ENCODE results near the gene ADIPOR2.
A peak's percentile ranks its signal among the peaks of the same experiment; 100 is the strongest.
"Not testable (repeated sequence)": the region's sequence is repeated elsewhere in the genome, so short reads cannot be mapped to it uniquely, and the experiment has no call there.

The ADIPOR2 gene

GRCh38 chr12:1732914-1733313 is 42.0 kb downstream of the ADIPOR2 start:
- no peak for DNase-seq (ENCODE audit: low spot score)

GRCh38 chr12:1733712-1734111 is 42.8 kb downstream of the ADIPOR2 start:
- not testable (repeated sequence) for DNase-seq (ENCODE audit: low spot score)

GRCh38 chr12:1737652-1738286 is 46.9 kb downstream of the ADIPOR2 start:
- DNase-seq (ENCODE audit: low spot score): no peak

DNA sequence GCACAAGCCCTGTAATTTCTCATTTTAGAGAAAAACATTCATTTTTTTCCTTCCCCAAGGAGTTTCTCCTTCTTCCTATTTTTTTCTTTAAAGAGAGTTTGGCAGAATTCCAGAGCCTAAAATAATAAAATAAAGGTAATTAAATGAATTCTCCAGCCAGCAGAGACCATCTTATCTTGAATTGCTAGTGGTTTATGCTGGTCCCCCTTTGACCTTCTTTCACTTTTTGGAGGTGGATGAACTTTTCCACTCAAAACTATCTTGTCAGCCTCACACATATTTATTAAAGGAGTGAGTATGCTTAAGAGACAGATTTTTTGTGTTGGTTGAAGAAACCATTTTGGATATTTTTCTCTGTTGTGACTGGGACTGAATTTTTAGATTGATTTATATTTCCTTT is 47.6 kb downstream of the ADIPOR2 start:
- no peak for DNase-seq (ENCODE audit: low spot score)

GRCh38 chr12:1739368-1739767 is 48.5 kb downstream of the ADIPOR2 start:
- no peak for DNase-seq (ENCODE audit: low spot score)

DNA sequence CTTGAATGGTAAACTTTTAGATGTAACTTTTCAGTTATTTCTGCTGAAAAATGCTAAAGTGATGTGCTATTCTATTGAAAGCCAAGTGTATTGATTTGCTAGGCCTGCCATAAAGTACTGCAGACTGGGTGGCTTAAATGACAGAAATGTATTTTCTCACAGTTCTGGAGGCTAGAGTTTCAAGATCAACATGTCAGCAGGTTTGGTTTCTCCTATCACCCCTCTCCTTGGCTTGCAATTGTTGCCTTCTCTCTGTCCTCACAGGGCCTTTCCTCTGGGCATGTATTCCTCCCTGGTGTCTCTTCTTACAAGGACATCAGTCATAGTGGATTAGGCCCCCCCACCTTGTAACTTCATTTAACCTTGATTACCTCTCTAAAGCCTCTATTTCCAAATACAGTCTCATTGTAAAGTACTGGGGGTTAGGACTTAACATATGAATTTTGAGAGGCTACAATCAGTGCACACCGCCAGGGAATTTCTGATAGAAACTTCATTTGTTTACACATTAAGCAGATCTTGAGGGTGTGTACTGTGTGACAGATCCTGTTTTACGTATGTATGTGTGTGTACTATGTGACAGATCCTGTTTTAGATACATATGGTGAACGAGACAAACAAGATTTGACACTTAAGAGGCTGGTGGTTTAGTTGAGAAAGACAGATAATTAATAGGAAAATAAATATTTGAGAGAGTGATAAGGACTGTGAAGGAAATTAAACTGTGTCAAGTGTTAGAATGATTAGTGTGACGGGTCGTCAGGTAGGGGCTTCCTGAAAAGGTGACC is 49.5 kb downstream of the ADIPOR2 start:
- DNase-seq (ENCODE audit: low spot score): peak; percentile 44

DNA sequence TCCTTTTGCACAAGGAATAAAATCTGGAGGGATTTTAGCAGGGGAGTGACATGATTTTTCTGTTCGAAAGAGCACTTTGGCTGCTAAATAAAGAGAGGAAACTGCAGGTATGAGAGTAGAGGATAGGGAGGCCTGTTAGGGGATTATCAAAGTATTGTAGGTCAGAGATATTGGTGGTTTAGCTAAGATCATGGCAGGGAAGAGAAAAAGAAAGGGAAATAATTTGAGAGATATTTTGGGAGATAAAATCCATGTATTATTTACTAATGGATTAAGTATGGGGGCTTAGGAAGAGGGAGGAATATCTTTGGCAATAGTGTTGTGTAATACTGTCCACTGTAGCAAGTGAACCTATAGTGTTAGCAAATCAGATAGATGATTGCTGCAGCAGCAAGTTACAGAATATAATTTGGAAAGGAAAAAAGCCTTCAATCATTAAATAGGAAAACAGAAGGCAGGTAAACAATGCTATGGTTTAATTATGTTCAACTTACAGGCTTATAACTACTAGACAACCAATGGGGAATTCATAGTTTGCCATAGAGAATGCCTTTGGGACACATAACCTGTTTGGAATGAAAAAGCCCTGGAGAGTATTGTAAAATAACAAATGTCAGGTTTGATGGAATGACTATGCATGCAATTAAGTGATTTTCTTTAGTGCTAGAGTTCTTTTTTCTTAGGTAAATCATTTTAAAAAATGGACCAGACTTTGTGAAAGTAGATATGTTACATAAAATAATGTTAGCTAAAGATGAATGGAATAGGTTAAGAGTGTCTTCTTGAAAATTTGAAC is 50.5 kb downstream of the ADIPOR2 start:
- peak; percentile 23 for DNase-seq (ENCODE audit: low spot score)

DNA sequence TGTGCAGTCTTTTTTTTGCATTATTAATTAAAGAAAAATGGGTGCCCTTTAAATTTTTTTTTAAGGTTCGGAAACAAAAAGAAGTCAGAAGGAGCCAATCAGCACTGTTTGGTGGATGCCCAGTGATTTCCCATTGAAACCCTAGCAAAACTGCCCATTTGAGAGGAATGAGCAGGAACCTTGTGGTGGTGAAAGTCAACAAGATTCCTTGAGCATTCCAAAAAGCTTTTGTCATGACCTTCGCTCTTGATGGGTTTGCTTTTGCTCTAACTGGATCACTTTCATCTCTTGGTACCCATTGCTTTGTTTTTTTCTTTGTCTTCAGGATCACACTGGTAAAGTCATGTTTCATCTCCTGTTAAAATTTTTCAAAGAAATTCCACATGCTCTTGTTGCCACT is 54.1 kb downstream of the ADIPOR2 start:
- DNase-seq (ENCODE audit: low spot score): no peak

DNA sequence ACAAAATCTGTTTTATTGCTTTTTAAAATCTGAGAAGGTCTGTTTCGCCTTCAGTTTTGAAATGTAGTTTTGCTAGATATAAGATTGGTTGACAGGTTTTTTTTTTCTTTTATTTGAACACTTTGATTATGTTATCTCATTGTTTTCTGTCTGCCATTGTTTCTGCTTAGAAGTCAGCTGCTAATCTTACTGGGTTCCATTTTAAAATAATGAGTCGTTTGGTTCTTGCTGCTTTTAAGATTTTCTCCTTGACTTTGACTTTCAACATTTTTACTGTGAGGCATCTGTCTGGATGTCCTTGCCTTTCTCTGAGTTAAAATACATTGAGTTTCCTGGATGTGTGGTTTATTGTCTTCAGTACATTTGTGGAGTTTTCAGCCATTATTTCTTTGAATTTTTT is 56.7 kb downstream of the ADIPOR2 start:
- DNase-seq (ENCODE audit: low spot score): no peak

DNA sequence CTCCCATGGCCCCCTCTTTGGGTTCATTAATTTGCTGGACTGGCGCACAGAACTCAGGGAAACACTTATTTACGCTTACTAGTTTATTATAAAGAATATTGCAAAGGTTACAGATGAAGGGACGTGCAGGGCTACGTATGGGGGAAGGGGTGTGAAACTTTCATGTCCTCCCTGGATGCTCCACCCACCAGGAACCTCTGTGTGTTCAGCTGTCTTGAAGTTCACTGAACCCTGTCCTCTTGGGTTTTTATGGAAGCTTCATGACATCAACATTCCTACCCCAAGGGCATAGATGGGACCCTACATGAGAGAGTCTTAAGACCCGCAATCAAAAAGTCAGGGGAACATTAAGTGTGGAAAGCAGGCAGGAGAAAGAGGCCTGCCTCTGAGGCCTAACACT is 58.1 kb downstream of the ADIPOR2 start:
- no peak for DNase-seq (ENCODE audit: low spot score)

DNA sequence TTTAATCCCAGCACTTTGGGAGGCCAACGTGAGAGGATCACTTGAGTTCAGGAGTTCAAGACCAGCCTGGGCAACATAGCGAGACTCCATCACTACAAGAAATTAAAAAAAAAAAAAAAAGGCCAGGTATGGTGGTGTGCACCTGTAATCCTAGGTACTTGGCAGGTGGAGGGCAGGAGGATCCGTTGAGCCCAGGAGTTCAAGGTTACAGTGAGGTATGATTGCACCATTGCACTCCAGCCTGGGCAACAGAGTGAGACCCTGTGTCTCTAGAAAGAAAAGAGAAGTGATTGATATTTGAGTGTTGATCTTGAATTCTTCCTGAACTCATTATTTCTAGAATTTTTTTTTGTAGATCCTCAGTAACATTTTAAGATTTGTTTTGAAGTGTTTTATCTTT is 59.4 kb downstream of the ADIPOR2 start:
- no peak for DNase-seq (ENCODE audit: low spot score)

GRCh38 chr12:1758376-1758775 is 67.5 kb downstream of the ADIPOR2 start:
- no peak for DNase-seq (ENCODE audit: low spot score)

- no peak for DNase-seq (ENCODE audit: low spot score)
Measured at GRCh38 chr12:1758887-1759286, 68.0 kb downstream of the ADIPOR2 start.

DNA sequence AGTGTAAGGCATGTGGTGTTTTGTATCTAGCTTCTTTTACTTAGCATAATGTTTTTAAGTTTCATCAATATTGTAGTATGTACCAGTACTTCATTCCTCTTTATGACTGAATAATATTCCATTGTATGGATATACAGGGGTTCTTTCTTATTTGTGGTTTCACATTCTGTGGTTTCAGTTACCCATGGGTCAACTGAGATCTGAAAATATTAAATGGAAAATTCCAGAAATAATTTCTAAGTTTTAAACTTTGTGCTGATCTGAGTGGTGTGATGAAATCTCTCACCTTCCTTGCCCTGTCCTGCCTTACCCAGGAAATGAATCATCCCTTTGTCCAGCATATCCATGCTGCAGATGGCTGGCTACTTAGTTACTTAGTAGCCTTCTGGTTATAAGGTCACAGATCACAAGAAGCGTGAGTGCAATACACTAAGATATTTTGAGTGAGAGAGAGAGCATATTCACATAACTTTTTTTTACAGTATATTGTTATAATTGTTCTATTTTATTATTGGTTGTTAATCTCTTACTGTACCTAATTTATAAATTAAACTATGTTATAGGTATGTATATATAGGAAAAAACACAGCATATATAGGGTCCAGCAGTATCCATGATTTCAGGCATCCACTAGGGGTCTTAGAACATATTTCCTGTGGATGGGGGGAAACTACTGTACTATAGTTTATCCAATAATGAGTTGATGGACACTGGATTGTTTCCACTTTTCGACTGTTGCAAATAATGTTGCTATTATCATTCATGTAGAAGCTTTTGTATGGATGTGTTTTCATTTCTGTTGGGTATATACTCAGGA is 69.9 kb downstream of the ADIPOR2 start:
- no peak for DNase-seq (ENCODE audit: low spot score)

DNA sequence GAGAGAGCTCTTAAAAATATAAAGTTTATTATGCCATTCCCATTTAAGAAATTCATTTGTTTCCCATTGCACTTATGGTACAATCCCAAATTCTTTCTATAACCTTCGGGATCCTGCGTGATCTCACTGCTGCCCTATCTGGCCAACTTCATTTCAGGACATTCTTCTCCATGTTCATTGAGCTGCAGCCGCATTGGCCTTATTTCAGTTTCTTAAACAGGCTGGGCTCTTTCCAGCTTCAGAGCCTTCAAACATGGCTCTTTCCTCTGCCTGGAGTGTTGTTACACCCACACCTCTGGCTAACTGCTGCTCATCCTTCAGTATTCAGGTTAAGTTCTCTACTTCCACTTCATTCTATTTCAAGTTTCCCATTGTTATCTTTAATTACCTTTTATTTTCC is 71.0 kb downstream of the ADIPOR2 start:
- DNase-seq (ENCODE audit: low spot score): no peak

- no peak for DNase-seq (ENCODE audit: low spot score)
Measured at GRCh38 chr12:1763153-1763552, 72.3 kb downstream of the ADIPOR2 start.

DNA sequence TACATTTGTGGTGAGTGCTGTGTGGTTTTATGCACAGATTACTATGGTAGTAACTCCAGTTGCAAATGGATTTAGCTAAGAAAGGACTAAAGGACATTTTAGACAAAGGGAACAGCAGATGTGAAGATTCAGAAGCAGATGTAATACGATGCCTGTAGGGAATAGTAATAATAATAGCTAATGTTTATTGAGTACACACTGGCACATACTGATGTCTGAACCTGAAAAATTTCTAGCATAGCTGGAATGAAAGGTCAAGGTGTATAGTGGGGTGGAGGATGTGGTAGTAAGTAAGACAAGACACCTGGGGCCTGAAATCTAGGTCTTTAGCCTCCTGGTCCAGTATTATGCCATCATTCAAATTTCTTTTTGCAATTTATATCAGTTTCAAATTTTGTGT is 75.2 kb downstream of the ADIPOR2 start:
- DNase-seq (ENCODE audit: low spot score): no peak

DNA sequence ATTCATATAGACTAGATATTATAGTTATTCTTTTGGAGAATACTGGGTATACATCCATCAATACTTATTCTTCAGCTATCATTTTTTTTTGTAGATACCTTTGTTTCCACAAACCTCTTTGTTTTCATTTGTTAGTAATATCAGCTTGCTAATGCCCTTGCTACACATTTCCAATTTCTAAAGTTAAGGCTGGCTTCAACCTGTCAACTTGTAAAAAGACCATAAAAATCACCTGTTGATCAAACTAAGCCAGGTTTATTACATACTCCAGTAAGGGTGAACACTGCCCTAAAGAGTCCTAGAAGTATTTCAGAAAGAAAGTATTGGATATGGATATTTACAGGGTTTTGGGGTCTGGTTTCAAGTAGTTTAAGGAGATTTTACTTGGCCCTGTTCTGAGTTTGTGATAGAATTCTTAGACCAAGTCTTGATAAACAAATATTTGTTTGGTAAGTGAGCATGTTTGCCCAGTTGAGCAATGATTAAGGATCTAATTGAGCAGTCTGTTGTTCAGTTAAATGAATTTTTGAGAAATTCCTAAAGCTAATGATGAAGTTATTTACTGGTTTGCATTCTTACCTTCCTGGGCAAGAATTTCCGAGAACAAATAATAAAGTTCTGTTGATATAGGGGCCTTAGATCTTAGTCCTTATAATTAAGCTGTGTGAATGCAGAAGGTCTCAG is 76.7 kb downstream of the ADIPOR2 start:
- DNase-seq (ENCODE audit: low spot score): no peak

GRCh38 chr12:1768615-1769014 is 77.7 kb downstream of the ADIPOR2 start:
- no peak for DNase-seq (ENCODE audit: low spot score)

- no peak for DNase-seq (ENCODE audit: low spot score)
Measured at GRCh38 chr12:1769809-1770494, 79.1 kb downstream of the ADIPOR2 start.
